ENCODE measurements around the gene CFAP97.

- TF ChIP-seq CTCF (IDR thresholded peaks at IDR 0.05) (peak in 1 of 3 donors; percentile 45), POLR2A (IDR thresholded peaks at IDR 0.05) (no peak)
Observed at GRCh38 chr4:185134307-185134869, 69.4 kb downstream of the CFAP97 start.
